RWPE1 (cell line): ENCODE data around the gene RAB28.

Experiments used
- CTCF ChIA-PET: fragments of 350-600 bp; sonication (Branson Sonifier 250); formaldehyde crosslinking; extraction: SDS; loops from one replicate; lab custom pipeline; 2021; lab: Yijun Ruan, JAX
- POLR2A ChIA-PET: fragments of 400-600 bp; formaldehyde crosslinking; extraction: SDS; loops from one replicate; lab custom pipeline; 2020; ENCODE audit warnings: antibody characterized with exemption; ENCODE audit not compliant: low non-redundant PET; lab: Yijun Ruan, JAX
- DNase-seq: peaks from one replicate; pipeline ENCODE4 v3.0.0; 2012; ENCODE audit warnings: low spot score
- H3K27ac ChIP-seq: fragments of 450-650 bp; 2 replicates; pipeline ENCODE4 v1.5.1; 2017
- CTCF ChIP-seq: fragments of 450-650 bp; conservative IDR thresholded peaks from 2 replicates; pipeline ENCODE4 v1.5.1; 2017; ENCODE audit warnings: low read depth, mild to moderate bottlenecking

Gene RAB28

GRCh38 chr4:13509442-13509841 is 25.3 kb upstream of the RAB28 start:
- POLR2A ChIA-PET: no interaction called here
- no peak for DNase-seq
- CTCF ChIA-PET: interaction anchor here (0.5 kb wide), 1 partner anchor 11 kb away, joined by 3 read pairs; no protein-coding TSS in a partner anchor
- H3K27ac ChIP-seq: no peak overlapping the region
- TF ChIP-seq CTCF: no peak

GRCh38 chr4:13504374-13504773 is 20.2 kb upstream of the RAB28 start:
- DNase-seq: no peak
- H3K27ac ChIP-seq: no peak overlapping the region
- POLR2A ChIA-PET: no interaction called here
- no peak for TF ChIP-seq CTCF
- CTCF ChIA-PET: no interaction called here

- ChIA-PET POLR2A (no interaction called here), CTCF (no interaction called here)
- no peak for TF ChIP-seq CTCF
- DNase-seq: no peak
- no peak overlapping the region for H3K27ac ChIP-seq
Observed at GRCh38 chr4:13498469-13498868, 14.3 kb upstream of the RAB28 start.

GRCh38 chr4:13496605-13497004 is 12.5 kb upstream of the RAB28 start:
- CTCF ChIA-PET: no interaction called here
- no peak overlapping the region for H3K27ac ChIP-seq
- POLR2A ChIA-PET: no interaction called here
- no peak for DNase-seq
- no peak for TF ChIP-seq CTCF

- no peak overlapping the region for H3K27ac ChIP-seq
- ChIA-PET POLR2A (no interaction called here), CTCF (no interaction called here)
- no peak for TF ChIP-seq CTCF
- no peak for DNase-seq
Observed at GRCh38 chr4:13495753-13496152, 11.6 kb upstream of the RAB28 start.

GRCh38 chr4:13493793-13494192 is 9.7 kb upstream of the RAB28 start:
- ChIA-PET POLR2A (no interaction called here), CTCF (no interaction called here)
- no peak overlapping the region for H3K27ac ChIP-seq
- DNase-seq: no peak
- no peak for TF ChIP-seq CTCF

- ChIA-PET POLR2A (no interaction called here), CTCF (no interaction called here)
- DNase-seq: no peak
- no peak for TF ChIP-seq CTCF
- no peak overlapping the region for H3K27ac ChIP-seq
Observed at GRCh38 chr4:13492747-13493146, 8.6 kb upstream of the RAB28 start.
